ES-I3 (cell line): Measurements from ENCODE around the gene PEF1.
A peak's percentile ranks its signal among the peaks of the same experiment; 100 is the strongest.

Source experiments
- H3K36me3 ChIP-seq: 2 replicates; pipeline ENCODE4 v1.6.1; 2013; ENCODE audit warnings: mild to moderate bottlenecking, low read length, control low read depth, moderate library complexity; ENCODE audit not compliant: insufficient read depth
- H3K4me1 ChIP-seq: 2 replicates; pipeline ENCODE4 v1.6.1; 2013; ENCODE audit warnings: mild to moderate bottlenecking, control low read depth, low read length; ENCODE audit not compliant: insufficient read depth
- H3K9ac ChIP-seq: 2 replicates; pipeline ENCODE4 v1.6.1; 2013; ENCODE audit warnings: low read depth, mild to moderate bottlenecking, low read length, moderate library complexity
- H3K9me3 ChIP-seq: 2 replicates; pipeline ENCODE4 v1.6.1; 2013; ENCODE audit warnings: mild to moderate bottlenecking, low read length, moderate library complexity; ENCODE audit not compliant: control insufficient read depth, insufficient read depth

The PEF1 gene

DNA sequence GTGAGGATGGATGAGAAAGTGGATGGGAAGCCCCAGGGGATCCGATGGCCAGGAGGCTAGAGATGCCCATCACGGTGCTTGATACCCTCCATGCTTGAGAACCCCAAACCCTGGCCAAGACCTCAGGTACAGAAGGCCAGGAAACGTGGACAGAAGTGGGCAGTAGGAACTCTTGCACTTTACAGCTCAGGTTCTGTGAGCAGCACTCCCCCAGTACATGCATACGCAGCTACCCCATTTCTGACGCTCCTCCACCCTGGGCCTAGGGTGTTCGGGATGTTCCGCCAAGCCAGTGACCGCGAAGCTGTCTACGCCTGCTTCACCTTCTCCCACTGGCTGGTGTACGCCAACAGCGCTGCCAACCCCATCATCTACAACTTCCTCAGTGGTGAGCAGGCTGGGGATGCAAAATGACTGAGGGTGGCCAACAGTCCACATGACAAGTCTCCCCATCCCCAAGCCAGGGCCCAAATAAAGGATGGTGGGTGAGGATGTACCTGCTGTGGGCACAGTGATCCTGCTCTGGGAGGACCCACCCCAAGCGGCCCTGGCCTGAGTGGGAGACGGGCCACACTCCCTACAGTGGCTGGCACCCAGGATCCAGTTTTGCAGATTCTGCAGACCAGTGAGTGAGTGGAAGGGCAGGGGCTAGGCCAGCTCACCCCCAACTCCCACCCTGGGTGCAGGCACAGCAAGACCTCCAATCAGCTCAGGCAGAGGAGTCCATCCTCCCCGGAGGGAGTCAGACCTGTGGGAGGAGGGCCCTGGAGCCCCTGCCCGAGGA lies 19.8 kb downstream of the PEF1 start:
- no peak overlapping the region for H3K9ac ChIP-seq
- H3K9me3 ChIP-seq = no peaks in the 10 kb centered on the region
- H3K4me1 ChIP-seq = peaks cover 5% of the 10 kb centered on the region; the same call in 1 of the 2 replicates
- 0 out of 2 replicates have a peak, but pooled peaks cover 3% of the 10 kb centered on the region for H3K36me3 ChIP-seq

DNA sequence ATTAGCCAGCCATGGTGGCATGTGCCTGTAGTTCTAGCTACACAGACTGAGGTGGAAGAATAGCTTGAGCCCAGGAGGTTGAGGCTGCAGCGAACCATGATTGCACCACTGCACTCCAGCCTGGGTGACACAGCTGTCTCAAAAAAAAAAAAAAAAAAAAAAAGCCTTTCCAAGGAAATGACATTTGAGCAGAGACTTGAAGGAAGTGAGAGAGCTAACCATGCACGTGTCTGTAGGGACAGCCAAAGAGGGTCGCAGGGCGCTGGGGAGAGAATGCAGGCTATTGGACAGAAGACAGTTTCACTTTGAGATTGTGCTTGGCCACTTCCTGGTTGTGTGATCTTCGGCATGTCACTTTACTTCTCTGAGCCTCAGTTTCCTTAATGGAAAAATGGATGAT lies 20.4 kb downstream of the PEF1 start:
- peaks cover 5% of the 10 kb centered on the region; the same call in 1 of the 2 replicates for H3K4me1 ChIP-seq
- H3K9ac ChIP-seq = no peak overlapping the region
- H3K9me3 ChIP-seq = no peaks in the 10 kb centered on the region
- 0 out of 2 replicates have a peak, but pooled peaks cover 3% of the 10 kb centered on the region for H3K36me3 ChIP-seq

DNA sequence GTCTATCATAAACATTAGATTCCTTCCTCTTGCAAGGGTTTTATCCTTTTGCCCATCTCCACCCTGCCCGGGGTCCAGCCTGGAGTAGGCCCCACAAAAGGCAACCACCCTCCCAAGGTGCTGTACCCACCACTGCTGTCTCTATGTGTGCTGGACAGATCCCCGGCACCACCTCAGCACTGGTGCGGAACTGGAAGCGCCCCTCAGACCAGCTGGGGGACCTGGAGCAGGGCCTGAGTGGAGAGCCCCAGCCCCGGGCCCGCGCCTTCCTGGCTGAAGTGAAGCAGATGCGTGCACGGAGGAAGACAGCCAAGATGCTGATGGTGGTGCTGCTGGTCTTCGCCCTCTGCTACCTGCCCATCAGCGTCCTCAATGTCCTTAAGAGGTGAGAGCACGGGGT lies 21.3 kb downstream of the PEF1 start:
- H3K36me3 ChIP-seq = no peaks in the 10 kb centered on the region
- no peaks in the 10 kb centered on the region for H3K9me3 ChIP-seq
- H3K4me1 ChIP-seq = peaks cover 5% of the 10 kb centered on the region; the same call in 1 of the 2 replicates
- no peak overlapping the region for H3K9ac ChIP-seq

DNA sequence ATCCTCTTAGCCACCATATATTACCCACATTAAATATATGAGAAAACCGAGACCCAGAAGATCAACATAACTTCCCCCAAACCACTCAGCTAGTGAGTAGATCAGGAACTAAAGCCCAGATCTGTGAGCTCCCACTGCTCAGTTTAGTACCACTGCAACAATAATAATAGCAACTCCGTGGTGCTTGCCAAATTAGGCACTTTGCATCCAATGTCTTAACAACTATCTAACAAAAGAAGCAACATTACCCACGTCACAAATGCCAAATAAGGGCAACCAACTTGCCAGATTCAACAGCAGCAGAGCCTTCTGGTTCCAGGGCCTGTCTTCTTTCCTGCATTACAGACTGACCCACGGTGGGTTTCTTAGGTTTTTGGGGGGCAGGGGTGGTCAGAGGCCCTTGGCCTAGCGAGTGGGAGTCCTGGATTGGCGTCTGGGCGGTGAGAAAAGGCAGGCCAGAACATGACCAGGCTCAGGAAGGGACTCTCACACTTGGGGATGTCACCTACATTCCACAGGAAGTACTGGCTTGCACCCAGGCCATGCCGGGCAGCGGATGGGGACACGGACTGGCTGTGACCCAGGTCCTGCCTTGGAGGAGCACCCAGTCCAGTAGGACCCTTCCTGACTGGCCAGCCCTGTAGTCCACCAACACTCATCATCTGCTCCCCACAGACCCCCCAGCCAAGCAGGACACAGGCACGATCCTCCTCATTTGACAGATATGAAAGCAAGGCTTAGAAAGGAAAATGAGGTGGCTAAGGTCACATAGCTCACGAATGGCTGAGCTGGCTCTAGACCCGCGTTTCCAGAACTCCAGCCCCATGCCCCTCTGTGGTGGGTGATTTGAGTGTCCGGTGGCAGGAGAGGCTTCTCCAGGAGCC lies 22.6 kb downstream of the PEF1 start:
- Histone ChIP-seq H3K9me3 (no peaks in the 10 kb centered on the region), H3K9ac (no peak overlapping the region), H3K4me1 (peaks cover 5% of the 10 kb centered on the region; the same call in 1 of the 2 replicates), H3K36me3 (no peaks in the 10 kb centered on the region)

DNA sequence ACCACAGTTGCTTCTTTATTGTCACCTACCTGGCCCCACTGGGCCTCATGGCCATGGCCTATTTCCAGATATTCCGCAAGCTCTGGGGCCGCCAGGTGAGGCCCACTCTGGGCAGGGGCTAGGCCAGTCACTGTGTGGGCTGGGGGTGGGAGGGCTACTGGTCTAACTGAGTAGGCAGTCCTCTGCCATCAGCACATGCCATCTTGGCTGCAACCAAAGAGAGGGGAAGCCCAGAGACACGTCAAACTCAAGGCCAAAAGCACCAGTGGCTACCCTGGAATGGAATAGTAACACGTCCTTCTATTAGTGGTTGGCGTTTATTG lies 23.2 kb downstream of the PEF1 start:
- no peak overlapping the region for H3K9ac ChIP-seq
- H3K36me3 ChIP-seq = no peaks in the 10 kb centered on the region
- no peaks in the 10 kb centered on the region for H3K9me3 ChIP-seq
- H3K4me1 ChIP-seq = no peaks in the 10 kb centered on the region; the same call in 1 of the 2 replicates

DNA sequence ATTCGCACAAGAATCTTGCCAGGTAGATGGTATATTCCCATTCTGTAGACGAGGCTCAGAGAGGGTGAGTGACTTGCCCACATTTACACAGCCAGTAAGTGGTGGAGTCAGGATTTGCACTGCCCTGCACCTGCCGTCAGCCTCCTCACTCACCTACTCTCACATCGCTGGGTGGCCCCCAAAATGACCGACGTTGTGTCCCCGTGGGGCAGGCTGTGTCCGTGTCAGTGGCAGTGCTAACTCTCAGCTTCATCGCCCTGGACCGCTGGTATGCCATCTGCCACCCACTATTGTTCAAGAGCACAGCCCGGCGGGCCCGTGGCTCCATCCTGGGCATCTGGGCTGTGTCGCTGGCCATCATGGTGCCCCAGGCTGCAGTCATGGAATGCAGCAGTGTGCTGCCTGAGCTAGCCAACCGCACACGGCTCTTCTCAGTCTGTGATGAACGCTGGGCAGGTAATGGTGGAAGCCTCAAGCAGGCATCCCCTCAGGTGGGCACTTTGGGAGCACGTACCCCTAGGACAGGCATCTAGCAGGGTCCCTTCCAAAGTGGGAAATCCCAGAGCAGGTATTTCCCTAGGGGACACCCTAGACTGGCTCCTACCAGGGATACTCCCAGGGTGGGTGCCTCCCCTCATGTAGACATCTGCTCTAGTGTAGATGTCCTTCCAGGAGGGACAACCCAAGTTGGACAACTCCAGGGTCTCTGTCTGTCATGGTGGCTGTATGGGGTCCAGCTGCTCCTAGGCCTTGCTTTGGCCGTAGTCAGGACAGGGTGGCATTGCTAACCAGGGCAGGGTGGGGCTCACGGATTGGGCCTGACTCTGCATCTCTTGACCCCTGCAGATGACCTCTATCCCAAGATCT lies 23.8 kb downstream of the PEF1 start:
- no peaks in the 10 kb centered on the region for H3K9me3 ChIP-seq
- H3K36me3 ChIP-seq = no peaks in the 10 kb centered on the region
- H3K4me1 ChIP-seq = no peaks in the 10 kb centered on the region; the same call in 1 of the 2 replicates
- no peak overlapping the region for H3K9ac ChIP-seq

DNA sequence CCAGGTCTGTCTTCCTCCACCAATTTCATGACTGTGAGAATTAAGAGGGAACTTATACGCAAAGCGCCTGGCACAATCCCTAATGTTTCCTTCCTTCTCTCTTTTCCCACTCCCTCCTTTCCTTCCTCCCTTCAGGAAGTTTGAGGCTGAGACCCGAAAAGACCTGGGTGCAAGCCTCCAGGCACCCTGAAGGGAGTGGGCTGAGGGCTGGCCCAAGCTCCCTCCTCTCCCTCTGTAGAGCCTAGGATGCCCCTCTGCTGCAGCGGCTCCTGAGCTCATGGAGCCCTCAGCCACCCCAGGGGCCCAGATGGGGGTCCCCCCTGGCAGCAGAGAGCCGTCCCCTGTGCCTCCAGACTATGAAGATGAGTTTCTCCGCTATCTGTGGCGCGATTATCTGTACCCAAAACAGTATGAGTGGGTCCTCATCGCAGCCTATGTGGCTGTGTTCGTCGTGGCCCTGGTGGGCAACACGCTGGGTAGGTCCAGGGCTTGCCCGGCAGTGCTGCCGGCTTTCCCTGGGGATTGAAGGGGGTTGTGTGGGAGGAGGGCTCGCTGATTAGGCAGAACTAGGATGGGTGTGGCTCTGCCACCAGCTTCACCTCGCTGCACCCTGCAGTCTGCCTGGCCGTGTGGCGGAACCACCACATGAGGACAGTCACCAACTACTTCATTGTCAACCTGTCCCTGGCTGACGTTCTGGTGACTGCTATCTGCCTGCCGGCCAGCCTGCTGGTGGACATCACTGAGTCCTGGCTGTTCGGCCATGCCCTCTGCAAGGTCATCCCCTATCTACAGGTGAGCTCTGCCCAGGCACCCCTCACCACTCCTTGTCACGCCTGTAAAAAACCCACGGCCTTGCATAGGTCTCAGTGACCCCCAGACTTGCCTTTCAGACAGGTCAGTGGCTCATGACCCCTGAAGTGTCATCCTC lies 25.5 kb downstream of the PEF1 start:
- Histone ChIP-seq H3K36me3 (no peaks in the 10 kb centered on the region), H3K9ac (no peak overlapping the region)

DNA sequence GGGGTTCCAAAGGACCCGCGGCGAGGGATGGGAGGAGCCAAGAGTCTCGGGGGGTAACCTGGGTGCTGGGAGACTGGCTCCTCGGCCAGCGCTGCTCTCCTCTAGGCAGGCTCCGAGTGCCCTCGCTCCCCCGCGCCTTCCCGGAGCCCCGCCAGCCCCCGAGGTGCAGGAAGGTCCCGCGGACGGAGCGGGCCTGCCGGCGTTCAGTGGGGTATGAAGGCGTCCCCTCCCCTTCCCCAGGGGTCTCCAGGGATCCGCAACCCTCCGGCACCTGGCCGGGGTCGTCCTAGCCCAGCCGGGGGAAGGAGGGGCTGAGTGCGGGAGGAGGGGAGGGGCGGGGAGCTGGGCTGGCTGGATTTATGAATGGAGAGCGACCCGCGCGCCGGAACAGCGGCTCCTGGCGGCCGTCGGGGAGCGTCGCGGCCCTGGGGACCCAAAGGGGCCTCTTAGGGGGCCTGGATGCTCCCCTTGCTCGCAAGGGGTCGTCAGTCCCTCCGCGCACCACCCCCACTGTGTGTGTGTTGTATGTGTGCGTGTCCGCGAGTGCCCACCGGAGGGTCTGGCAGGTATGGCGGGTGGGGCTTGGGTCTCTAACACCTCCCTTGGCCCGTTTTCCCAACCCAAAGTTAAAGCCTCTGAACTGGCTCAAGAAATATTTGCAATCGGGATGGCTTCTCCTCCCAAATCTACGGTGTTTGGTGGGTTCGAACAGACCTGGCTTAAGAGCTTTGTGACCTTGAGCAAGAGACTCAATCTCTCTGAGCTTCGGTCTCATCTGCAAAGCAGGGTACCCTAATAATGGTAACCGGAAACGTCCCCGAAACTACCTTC lies 26.5 kb downstream of the PEF1 start:
- no peaks in the 10 kb centered on the region for H3K9me3 ChIP-seq
- H3K4me1 ChIP-seq = peaks cover 7% of the 10 kb centered on the region; the same call in 1 of the 2 replicates
- H3K36me3 ChIP-seq = no peaks in the 10 kb centered on the region
- H3K9ac ChIP-seq = peak overlapping the region; percentile 66

More for the DNA sequence above, 25.5 kb downstream of the PEF1 start:
- peaks cover 4% of the 10 kb centered on the region; the same call in 1 of the 2 replicates for H3K4me1 ChIP-seq
- no peaks in the 10 kb centered on the region for H3K9me3 ChIP-seq

DNA sequence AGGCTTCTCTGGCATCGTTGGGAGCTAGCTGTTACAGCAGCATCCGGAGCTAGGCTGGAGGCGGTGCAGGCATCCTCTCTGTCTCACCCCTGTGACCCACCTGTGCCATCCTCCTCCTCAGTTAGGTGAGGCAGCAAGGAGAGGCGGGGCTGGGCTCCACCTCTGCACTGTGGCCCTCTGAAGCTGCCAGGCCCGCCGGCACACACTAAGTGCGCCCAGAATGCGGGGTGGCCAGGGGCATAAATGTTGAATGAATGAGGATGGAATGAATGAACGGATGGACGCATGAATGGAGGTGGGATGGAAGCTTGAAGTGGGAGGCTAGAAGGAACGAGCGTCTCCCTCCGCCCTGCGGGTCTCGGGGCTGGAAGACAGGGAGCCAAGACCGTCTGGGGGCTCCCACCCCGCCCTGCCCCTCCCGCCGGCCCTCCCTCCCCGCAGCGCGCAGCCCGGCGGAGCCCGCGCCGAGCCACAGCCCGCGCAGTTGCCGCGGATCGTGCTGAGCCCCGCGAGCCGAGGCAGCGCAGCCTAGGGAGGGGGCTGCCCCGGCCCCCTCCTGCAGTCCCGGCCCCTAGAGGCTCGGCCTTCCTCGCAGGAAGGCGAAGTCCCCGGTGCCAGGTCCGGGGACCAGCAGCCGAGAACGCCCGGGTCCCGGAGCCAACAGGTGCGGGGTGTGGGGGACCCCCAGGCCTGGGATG lies 27.3 kb downstream of the PEF1 start, which contains the start of gene HCRTR1:
Gene HCRTR1 (plus strand): TSS at position 472 of the 698 bp plus-strand sequence. CDS start 1,504 bp downstream, outside the sequence.
- Histone ChIP-seq H3K9me3 (no peaks in the 10 kb centered on the region), H3K36me3 (no peaks in the 10 kb centered on the region), H3K9ac (peak within 1 kb of the TSS; percentile 66), H3K4me1 (peaks cover 7% of the 10 kb centered on the region; the same call in 1 of the 2 replicates)

DNA sequence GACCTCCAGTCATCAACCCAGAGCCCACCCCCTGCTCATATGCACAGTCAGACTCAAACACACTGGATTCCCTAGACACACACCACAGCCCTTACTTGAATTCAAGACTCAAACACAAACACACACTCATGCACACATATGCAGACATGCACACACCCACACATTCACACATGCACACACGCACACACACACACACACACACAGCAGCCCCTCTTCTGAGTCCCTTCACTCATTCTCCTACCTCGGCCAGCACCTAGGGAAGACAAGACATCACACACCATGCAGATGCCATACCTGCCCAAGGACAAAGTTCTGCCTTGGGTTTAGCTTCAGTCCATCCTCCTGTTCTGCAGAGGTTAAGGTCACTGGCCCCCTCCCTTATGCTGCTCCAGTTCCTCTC lies 28.7 kb downstream of the PEF1 start:
- Histone ChIP-seq H3K36me3 (no peaks in the 10 kb centered on the region), H3K9me3 (no peaks in the 10 kb centered on the region), H3K4me1 (peaks cover 7% of the 10 kb centered on the region; the same call in 1 of the 2 replicates), H3K9ac (no peak overlapping the region)

DNA sequence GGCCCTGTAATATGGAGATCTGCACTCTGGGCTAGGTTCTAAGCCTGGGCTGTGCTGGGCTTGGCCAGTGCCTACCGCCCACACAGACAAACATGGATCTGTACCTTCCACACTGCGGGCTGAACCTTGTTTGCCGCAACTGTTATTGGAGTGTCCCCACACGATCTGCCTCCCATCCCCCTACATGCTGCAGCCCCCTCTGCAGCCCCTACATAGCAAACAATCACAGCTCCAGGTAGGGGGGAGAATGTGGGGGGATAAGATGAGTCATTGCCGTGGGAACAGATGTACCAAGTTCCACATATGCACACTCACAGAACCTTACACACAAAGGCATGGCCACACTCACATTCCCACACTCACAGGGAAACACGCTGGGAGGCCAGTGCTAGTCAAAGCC lies 29.3 kb downstream of the PEF1 start:
- Histone ChIP-seq H3K36me3 (no peaks in the 10 kb centered on the region), H3K9me3 (no peaks in the 10 kb centered on the region)

DNA sequence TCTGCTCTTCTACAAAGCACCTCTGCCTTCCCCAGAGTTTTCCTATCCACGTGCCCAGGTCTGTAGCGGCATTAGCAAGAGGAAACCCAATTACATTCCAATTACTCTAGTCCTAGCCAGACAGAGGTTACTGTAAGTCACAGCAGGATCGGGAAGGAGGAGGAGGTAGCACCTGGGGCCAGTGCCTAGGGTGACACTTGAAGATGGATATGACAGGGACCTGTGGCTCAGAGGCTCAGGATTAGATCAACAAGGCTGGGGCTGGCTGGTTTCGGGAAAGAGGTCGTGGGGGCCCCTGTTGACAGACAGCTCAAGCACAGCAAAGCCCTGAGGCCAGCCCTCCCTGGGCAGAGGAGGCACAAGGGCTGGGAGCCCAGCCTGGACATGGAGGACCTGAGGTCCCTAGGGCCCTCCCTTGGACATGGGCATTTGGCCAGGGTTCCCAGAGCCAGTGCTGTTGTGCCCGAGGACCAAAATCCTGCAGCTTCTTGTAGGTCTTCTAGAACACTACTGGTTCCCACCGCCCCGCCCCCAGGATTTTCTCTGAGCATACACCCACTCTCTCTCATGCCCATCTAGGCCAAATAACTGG lies 30.2 kb downstream of the PEF1 start:
- Histone ChIP-seq H3K4me1 (peaks cover 7% of the 10 kb centered on the region; the same call in 1 of the 2 replicates), H3K9me3 (no peaks in the 10 kb centered on the region), H3K9ac (no peak overlapping the region)

More for the DNA sequence above, 29.3 kb downstream of the PEF1 start:
- no peak overlapping the region for H3K9ac ChIP-seq
- peaks cover 7% of the 10 kb centered on the region; the same call in 1 of the 2 replicates for H3K4me1 ChIP-seq

More for the DNA sequence above, 30.2 kb downstream of the PEF1 start:
- no peaks in the 10 kb centered on the region for H3K36me3 ChIP-seq
